Measurements from ENCODE around the gene FAM83G. TPM values are rescaled to one million over a fixed set of nuclear protein-coding genes. Genes with fewer than 3 reads are reported as not detected.

Gene FAM83G
- polyA plus RNA-seq, 1 of the 3 experiments (the other 2 are of a cell fraction): 6.5 TPM

DNA sequence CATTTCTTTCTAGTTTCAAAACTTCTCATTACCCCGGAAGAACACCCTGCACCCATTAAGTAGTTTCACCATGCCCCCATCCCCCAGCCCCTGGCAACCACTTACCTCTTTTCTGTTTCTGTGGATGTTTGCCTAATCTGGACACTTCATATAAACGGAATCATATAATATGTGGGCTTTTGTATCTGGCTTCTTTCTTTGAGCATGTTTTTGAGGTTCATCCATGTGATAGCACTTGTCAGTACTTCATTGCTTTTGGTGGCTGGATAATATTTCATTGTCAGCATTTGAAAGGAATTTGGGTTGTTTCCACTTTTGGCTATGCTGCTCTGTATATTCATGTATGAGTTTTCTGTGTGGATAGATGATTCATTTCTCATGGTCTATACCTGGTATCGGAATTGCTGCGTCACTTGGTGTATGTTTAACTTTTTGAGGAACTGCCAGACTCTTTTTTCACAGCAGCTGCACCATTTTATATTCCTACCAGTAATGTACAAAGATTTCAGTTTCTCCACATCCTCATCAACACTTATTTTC is 82.6 kb downstream of the FAM83G start:
- Histone ChIP-seq H2AFZ (ENCODE audit: low read depth) (no peak overlapping the region), H3K27me3 (ENCODE audit: insufficient read depth) (no peaks in the 10 kb centered on the region), H3K27ac (ENCODE audit: low read depth in 2 of 2, low read length in 1 of 2) (peak overlapping the region in 1 of 2 experiments; percentile 60; a peak in 2 of 4 replicates), H3K4me3 (ENCODE audit: low read depth in 2 of 2, low read length in 1 of 2) (no peak overlapping the region), H3K9ac (no peak overlapping the region), H3K4me1 (ENCODE audit: control insufficient read depth in 1 of 2, insufficient read depth in 2 of 2, low read depth in 1 of 2, low read length in 1 of 2) (peaks cover 12 to 16% of the 10 kb centered on the region in 2 experiments; a peak in 3 of 4 replicates), H3K4me2 (peak overlapping the region; percentile 64; the same call in 1 of the 2 replicates), H3F3A (replicated peaks; ENCODE audit: insufficient read depth) (peaks cover 19% of the 10 kb centered on the region), H3K9me2 (no peaks in the 10 kb centered on the region), H3K79me2 (ENCODE audit: insufficient read depth) (no peaks in the 10 kb centered on the region; the same call in 1 of the 2 replicates), H3K36me3 (replicated peaks in 1 of 2; ENCODE audit: control insufficient read depth in 1 of 2, insufficient read depth in 2 of 2, low read length in 1 of 2) (peaks cover 0 to 10% of the 10 kb centered on the region in 2 experiments), H3K9me3 (no peaks in the 10 kb centered on the region), H4K20me1 (ENCODE audit: insufficient read depth) (no peaks in the 10 kb centered on the region)
- 35% methylated on average over 4 of the region's 4 CpGs for WGBS (ENCODE audit: low lambda C conversion rate)
- no peak for DNase-seq
- TF ChIP-seq POLR2AphosphoS5 (IDR thresholded peaks at IDR 0.05; ENCODE audit: low read depth, low read length): no peak
- TF ChIP-seq PBX3 (IDR thresholded peaks at IDR 0.05): peak; percentile 68
- peak; percentile 49 for TF ChIP-seq TCF12 (IDR thresholded peaks at IDR 0.05)
- CTCF ChIA-PET: no interaction called here
- POLR2A ChIA-PET: no interaction called here

GRCh38 chr17:18921485-18921884 is 83.1 kb downstream of the FAM83G start:
- H3K9me2 ChIP-seq: no peaks in the 10 kb centered on the region
- ChIA-PET CTCF (no interaction called here), POLR2A (no interaction called here)
- H3K79me2 ChIP-seq (ENCODE audit: insufficient read depth): no peaks in the 10 kb centered on the region; the same call in 1 of the 2 replicates
- peaks cover 12 to 16% of the 10 kb centered on the region in 2 experiments; a peak in 3 of 4 replicates for H3K4me1 ChIP-seq (ENCODE audit: control insufficient read depth in 1 of 2, insufficient read depth in 2 of 2, low read depth in 1 of 2, low read length in 1 of 2)
- no peak for DNase-seq
- H3K4me2 ChIP-seq: peak overlapping the region; percentile 64
- no peak overlapping the region for H3K9ac ChIP-seq
- no peak overlapping the region; a peak in 1 of 4 replicates for H3K4me3 ChIP-seq (ENCODE audit: low read depth in 2 of 2, low read length in 1 of 2)
- H2AFZ ChIP-seq (ENCODE audit: low read depth): no peak overlapping the region
- TF ChIP-seq PBX3 (IDR thresholded peaks at IDR 0.05) (no peak), FOXJ3 (CRISPR knock-in tag; IDR thresholded peaks at IDR 0.05) (no peak), EP300 (IDR thresholded peaks at IDR 0.05; ENCODE audit: borderline replicate concordance in 1 of 2, low read depth in 1 of 2, low read length in 1 of 2) (no peak), YY1 (IDR thresholded peaks at IDR 0.05; ENCODE audit: low read depth) (no peak), RFX5 (IDR thresholded peaks at IDR 0.05; ENCODE audit: low read length) (no peak), MXI1 (IDR thresholded peaks at IDR 0.05; ENCODE audit: low read depth, low read length) (no peak), CHD2 (IDR thresholded peaks at IDR 0.05; ENCODE audit: low read length, partially characterized antibody) (no peak), RAD21 (IDR thresholded peaks at IDR 0.05; ENCODE audit: low read length) (no peak), SMC3 (IDR thresholded peaks at IDR 0.05; ENCODE audit: low read depth, low read length) (no peak), NRF1 (IDR thresholded peaks at IDR 0.05; ENCODE audit: low read depth, low read length) (no peak), FOSL2 (IDR thresholded peaks at IDR 0.05; ENCODE audit: borderline replicate concordance, low read depth) (no peak), TAF1 (IDR thresholded peaks at IDR 0.05; ENCODE audit: borderline replicate concordance, low read depth, low read length) (no peak), MEF2A (IDR thresholded peaks at IDR 0.05; ENCODE audit: borderline replicate concordance, low read depth) (no peak), JUND (IDR thresholded peaks at IDR 0.05) (no peak), ELF1 (IDR thresholded peaks at IDR 0.05) (no peak)
- TF ChIP-seq, protein P1, sequence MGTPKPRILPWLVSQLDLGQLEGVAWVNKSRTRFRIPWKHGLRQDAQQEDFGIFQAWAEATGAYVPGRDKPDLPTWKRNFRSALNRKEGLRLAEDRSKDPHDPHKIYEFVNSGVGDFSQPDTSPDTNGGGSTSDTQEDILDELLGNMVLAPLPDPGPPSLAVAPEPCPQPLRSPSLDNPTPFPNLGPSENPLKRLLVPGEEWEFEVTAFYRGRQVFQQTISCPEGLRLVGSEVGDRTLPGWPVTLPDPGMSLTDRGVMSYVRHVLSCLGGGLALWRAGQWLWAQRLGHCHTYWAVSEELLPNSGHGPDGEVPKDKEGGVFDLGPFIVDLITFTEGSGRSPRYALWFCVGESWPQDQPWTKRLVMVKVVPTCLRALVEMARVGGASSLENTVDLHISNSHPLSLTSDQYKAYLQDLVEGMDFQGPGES (IDR thresholded peaks at IDR 0.05; ENCODE audit: low read depth, low read length): no peak
- TF ChIP-seq, protein P2, sequence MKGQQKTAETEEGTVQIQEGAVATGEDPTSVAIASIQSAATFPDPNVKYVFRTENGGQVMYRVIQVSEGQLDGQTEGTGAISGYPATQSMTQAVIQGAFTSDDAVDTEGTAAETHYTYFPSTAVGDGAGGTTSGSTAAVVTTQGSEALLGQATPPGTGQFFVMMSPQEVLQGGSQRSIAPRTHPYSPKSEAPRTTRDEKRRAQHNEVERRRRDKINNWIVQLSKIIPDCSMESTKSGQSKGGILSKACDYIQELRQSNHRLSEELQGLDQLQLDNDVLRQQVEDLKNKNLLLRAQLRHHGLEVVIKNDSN (IDR thresholded peaks at IDR 0.05; ENCODE audit: borderline replicate concordance, low read depth): no peak
- TF ChIP-seq, protein P3, sequence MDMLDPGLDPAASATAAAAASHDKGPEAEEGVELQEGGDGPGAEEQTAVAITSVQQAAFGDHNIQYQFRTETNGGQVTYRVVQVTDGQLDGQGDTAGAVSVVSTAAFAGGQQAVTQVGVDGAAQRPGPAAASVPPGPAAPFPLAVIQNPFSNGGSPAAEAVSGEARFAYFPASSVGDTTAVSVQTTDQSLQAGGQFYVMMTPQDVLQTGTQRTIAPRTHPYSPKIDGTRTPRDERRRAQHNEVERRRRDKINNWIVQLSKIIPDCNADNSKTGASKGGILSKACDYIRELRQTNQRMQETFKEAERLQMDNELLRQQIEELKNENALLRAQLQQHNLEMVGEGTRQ (IDR thresholded peaks at IDR 0.05; ENCODE audit: borderline replicate concordance, low read depth, low read length): no peak
- no peaks in the 10 kb centered on the region for H4K20me1 ChIP-seq (ENCODE audit: insufficient read depth)
- H3K36me3 ChIP-seq (replicated peaks in 1 of 2; ENCODE audit: control insufficient read depth in 1 of 2, insufficient read depth in 2 of 2, low read length in 1 of 2): peaks cover 0 to 6% of the 10 kb centered on the region in 2 experiments
- peak overlapping the region; percentile 5 to 60; a peak in 3 of 4 replicates for H3K27ac ChIP-seq (ENCODE audit: low read depth in 2 of 2, low read length in 1 of 2)
- H3F3A ChIP-seq (replicated peaks; ENCODE audit: insufficient read depth): peaks cover 24% of the 10 kb centered on the region
- H3K9me3 ChIP-seq: no peaks in the 10 kb centered on the region
- H3K27me3 ChIP-seq (ENCODE audit: insufficient read depth): no peaks in the 10 kb centered on the region
- WGBS (ENCODE audit: low lambda C conversion rate): 64% methylated on average over 2 of the region's 2 CpGs

All from SK-N-SH (cell line).